ENCODE results near the gene CCDC15.
"Not testable (repeated sequence)": the region's sequence is repeated elsewhere in the genome, so short reads cannot be mapped to it uniquely, and the experiment has no call there.

CCDC15 gene

DNA sequence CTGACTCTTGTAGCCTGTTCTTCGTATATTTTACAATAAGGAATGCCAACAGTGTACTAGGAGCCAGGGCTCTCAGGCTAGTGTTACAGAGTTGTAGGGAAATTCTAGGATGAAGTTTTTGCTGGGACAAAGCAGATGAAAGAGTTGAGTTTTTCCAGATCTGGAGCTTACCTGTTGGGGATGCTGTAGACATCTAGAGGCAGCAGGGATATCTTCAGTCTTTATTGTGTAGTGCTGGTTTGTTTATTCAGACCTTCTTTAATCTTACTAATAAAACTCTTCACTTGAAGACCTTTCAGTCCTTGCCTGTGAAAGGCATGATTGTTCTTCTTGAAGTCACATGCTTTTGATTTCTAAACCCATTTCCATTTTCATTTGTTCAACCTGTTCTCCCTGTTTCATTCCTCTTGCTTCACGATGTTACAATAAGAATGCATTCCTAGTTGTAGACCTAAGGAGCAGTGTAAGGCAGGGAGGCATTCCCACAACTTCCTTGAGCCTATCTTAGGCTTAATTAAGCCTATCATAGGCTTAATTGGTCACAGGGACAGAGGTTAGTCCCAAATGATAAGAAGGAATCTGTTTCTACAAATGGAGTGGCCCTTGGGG, 101.2 kb downstream of the CCDC15 start:
- Histone ChIP-seq H3K9me3 (ENCODE audit: low read length) (no peaks in the 10 kb centered on the region), H3K4me2 (ENCODE audit: low read length) (no peak overlapping the region), H3F3A (ENCODE audit: insufficient read depth, low read length) (no peaks in the 10 kb centered on the region), H4K20me1 (ENCODE audit: insufficient read depth, low read length) (no peaks in the 10 kb centered on the region), H3K4me1 (ENCODE audit: insufficient read depth, low read length, severe bottlenecking) (no peaks in the 10 kb centered on the region), H2AFZ (ENCODE audit: low read length) (no peak overlapping the region), H3K27me3 (ENCODE audit: insufficient read depth, low read length) (no peaks in the 10 kb centered on the region), H3K79me2 (ENCODE audit: insufficient read depth, low read length) (no peaks in the 10 kb centered on the region), H3K36me3 (ENCODE audit: insufficient read depth, low read length) (no peaks in the 10 kb centered on the region), H3K4me3 (ENCODE audit: low read depth, low read length, poor library complexity, severe bottlenecking) (no peak overlapping the region), H3K9me2 (ENCODE audit: low read depth, low read length) (no peaks in the 10 kb centered on the region), H3K27ac (ENCODE audit: low read depth, low read length, poor library complexity, severe bottlenecking) (no peak overlapping the region), H3K9ac (ENCODE audit: low read length) (no peak overlapping the region)
- no peak for TF ChIP-seq EZH2 (IDR thresholded peaks at IDR 0.05; ENCODE audit: borderline replicate concordance, low read length)
- TF ChIP-seq CTCF (IDR thresholded peaks at IDR 0.05; ENCODE audit: low read length), result no peak

DNA sequence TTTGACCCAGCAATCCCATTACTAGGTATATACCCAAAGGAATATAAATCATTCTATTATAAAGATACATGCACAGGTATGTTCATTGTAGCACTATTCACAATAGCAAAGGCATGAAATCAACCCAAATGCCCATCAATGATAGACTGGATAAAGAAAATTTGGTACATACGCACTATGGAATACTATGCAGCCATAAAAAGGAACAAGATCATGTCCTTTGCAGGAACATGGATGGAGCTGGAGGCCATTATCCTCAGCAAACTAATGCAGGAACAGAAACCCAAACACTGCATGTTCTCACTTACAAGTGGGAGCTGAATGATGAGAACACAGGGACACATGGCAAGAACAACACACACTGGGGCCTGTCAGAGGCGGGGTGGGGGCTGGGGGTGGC, 102.1 kb downstream of the CCDC15 start:
- not testable (repeated sequence) for H3K9me2 ChIP-seq (ENCODE audit: low read depth, low read length); H2AFZ ChIP-seq (ENCODE audit: low read length); H3K27me3 ChIP-seq (ENCODE audit: insufficient read depth, low read length); H3K9ac ChIP-seq (ENCODE audit: low read length); H3K36me3 ChIP-seq (ENCODE audit: insufficient read depth, low read length); H3K79me2 ChIP-seq (ENCODE audit: insufficient read depth, low read length); H3K4me2 ChIP-seq (ENCODE audit: low read length); H3K4me1 ChIP-seq (ENCODE audit: insufficient read depth, low read length, severe bottlenecking); H3F3A ChIP-seq (ENCODE audit: insufficient read depth, low read length); H3K27ac ChIP-seq (ENCODE audit: low read depth, low read length, poor library complexity, severe bottlenecking); H3K9me3 ChIP-seq (ENCODE audit: low read length); H3K4me3 ChIP-seq (ENCODE audit: low read depth, low read length, poor library complexity, severe bottlenecking); H4K20me1 ChIP-seq (ENCODE audit: insufficient read depth, low read length)

DNA sequence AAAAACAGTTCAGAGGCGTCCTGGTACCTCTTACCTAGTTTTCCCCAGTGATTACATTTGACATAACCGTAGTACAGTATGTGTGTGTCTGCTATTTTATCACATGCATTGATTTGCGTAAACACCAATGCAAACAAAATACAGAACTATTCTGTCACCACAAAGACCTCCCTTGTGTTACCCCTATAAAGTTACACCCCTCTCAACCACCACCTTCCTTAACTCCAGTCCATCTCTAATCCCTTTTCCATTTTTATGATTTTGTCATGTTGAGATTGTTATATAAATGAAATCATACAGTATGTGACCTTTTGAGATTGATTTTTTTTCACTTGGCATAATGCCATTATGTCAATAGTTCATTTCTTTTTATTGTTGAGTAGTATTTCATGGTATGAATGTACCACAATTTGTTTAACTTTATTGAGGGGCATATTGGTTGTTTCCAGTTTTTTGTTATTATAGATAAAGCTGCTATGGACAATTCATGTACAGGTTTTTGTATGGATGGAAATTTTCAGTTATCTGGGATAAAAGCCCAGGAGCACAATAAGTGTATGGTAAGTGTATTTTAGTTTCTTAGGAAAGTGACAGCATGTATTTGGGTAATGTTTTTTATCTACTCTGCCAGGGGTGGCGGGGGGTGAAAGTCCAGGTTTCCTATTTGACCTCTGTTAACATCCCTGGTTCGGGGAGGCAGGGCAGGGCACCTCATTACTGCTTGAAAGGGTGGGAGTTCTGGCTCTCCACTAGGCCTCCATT, 103.1 kb downstream of the CCDC15 start:
- Histone ChIP-seq H2AFZ (ENCODE audit: low read length) (no peak overlapping the region), H3K4me2 (ENCODE audit: low read length) (no peak overlapping the region), H3K27me3 (ENCODE audit: insufficient read depth, low read length) (no peaks in the 10 kb centered on the region), H3K9me3 (ENCODE audit: low read length) (no peaks in the 10 kb centered on the region), H3K36me3 (ENCODE audit: insufficient read depth, low read length) (no peaks in the 10 kb centered on the region), H3F3A (ENCODE audit: insufficient read depth, low read length) (no peaks in the 10 kb centered on the region), H3K79me2 (ENCODE audit: insufficient read depth, low read length) (no peaks in the 10 kb centered on the region), H4K20me1 (ENCODE audit: insufficient read depth, low read length) (no peaks in the 10 kb centered on the region), H3K27ac (ENCODE audit: low read depth, low read length, poor library complexity, severe bottlenecking) (no peak overlapping the region), H3K4me3 (ENCODE audit: low read depth, low read length, poor library complexity, severe bottlenecking) (no peak overlapping the region), H3K4me1 (ENCODE audit: insufficient read depth, low read length, severe bottlenecking) (no peaks in the 10 kb centered on the region), H3K9ac (ENCODE audit: low read length) (no peak overlapping the region), H3K9me2 (ENCODE audit: low read depth, low read length) (no peaks in the 10 kb centered on the region)
- TF ChIP-seq CTCF (IDR thresholded peaks at IDR 0.05; ENCODE audit: low read length) (no peak), EZH2 (IDR thresholded peaks at IDR 0.05; ENCODE audit: borderline replicate concordance, low read length) (no peak)

- Histone ChIP-seq H4K20me1 (ENCODE audit: insufficient read depth, low read length) (no peaks in the 10 kb centered on the region), H3F3A (ENCODE audit: insufficient read depth, low read length) (no peaks in the 10 kb centered on the region), H3K27me3 (ENCODE audit: insufficient read depth, low read length) (no peaks in the 10 kb centered on the region), H3K9ac (ENCODE audit: low read length) (no peak overlapping the region), H3K27ac (ENCODE audit: low read depth, low read length, poor library complexity, severe bottlenecking) (no peak overlapping the region), H3K4me1 (ENCODE audit: insufficient read depth, low read length, severe bottlenecking) (no peaks in the 10 kb centered on the region), H3K36me3 (ENCODE audit: insufficient read depth, low read length) (no peaks in the 10 kb centered on the region), H3K4me3 (ENCODE audit: low read depth, low read length, poor library complexity, severe bottlenecking) (no peak overlapping the region), H3K79me2 (ENCODE audit: insufficient read depth, low read length) (no peaks in the 10 kb centered on the region), H3K9me2 (ENCODE audit: low read depth, low read length) (no peaks in the 10 kb centered on the region), H3K4me2 (ENCODE audit: low read length) (no peak overlapping the region), H2AFZ (ENCODE audit: low read length) (no peak overlapping the region), H3K9me3 (ENCODE audit: low read length) (no peaks in the 10 kb centered on the region)
- TF ChIP-seq CTCF (IDR thresholded peaks at IDR 0.05; ENCODE audit: low read length) (no peak), EZH2 (IDR thresholded peaks at IDR 0.05; ENCODE audit: borderline replicate concordance, low read length) (no peak)
Measured at GRCh38 chr11:125057693-125058016, 103.7 kb downstream of the CCDC15 start.
